GM12878 (cell line): Measurements from ENCODE around the gene SYPL2. TPM values are rescaled to one million over a fixed set of nuclear protein-coding genes. Genes with fewer than 3 reads are reported as not detected.

Source experiments
- ATAC-seq: fragments of 200-7000 bp; cut with Tn5 transposase; 3 replicates; pipeline ENCODE4 v1.9.1; 2020; ENCODE audit warnings: mild to moderate bottlenecking, moderate library complexity
- BruUV-seq: library from RNA; stranded (reverse); fragments of 400-500 nt; replicated peaks from 2 replicates; lab custom pipeline; 2021; lab: Mats Ljungman, UMichigan
- CTCF ChIA-PET: fragments of 300-600 bp; sonication (Branson Sonifier 250); formaldehyde crosslinking; extraction: SDS; loops from one replicate; lab custom pipeline; 2021; ENCODE audit warnings: inconsistent platforms; lab: Yijun Ruan, JAX
- POLR2A ChIA-PET: fragments of 350-600 bp; formaldehyde crosslinking; extraction: SDS; loops from one replicate; lab custom pipeline; 2021; ENCODE audit warnings: inconsistent platforms; lab: Charles Lee
- RAD21 ChIA-PET: fragments of 300-600 bp; sonication (Branson Sonifier 250); formaldehyde crosslinking; loops from one replicate; lab custom pipeline; 2023; ENCODE audit warnings: antibody characterized with exemption; ENCODE audit not compliant: unreplicated experiment; lab: Charles Lee
- SMC1A ChIA-PET: fragments of 300-600 bp; sonication (Branson Sonifier 250); formaldehyde crosslinking; loops from one replicate; lab custom pipeline; 2023; ENCODE audit not compliant: unreplicated experiment, uncharacterized antibody; lab: Charles Lee
- DNase-seq: peaks from one replicate; pipeline ENCODE4 v3.0.0-alpha.2; 2011; ENCODE audit warnings: low read depth, low spot score
- FAIRE-seq: peaks from 3 replicates; lab custom pipeline; 2011; peaks lifted over from hg19 to GRCh38; lab: Jason Lieb, UNC
- H2AFZ ChIP-seq: 2 replicates; pipeline ENCODE4 v1.6.0; 2011; ENCODE audit warnings: low read depth, low read length, control low read depth; ENCODE audit not compliant: control insufficient read depth
- H3K27ac ChIP-seq: 2 replicates; pipeline ENCODE4 v1.5.1; 2011; ENCODE audit warnings: control low read depth; ENCODE audit not compliant: control insufficient read depth, insufficient read depth
- H3K27me3 ChIP-seq, 2 experiments: replicated peaks in 1 of 2; 2 replicates each; pipeline versions ENCODE4 v1.6.0 to v1.6.1; 2011; ENCODE audit warnings: low read length in 1 of 2; ENCODE audit not compliant: control insufficient read depth in 2 of 2, insufficient read depth in 2 of 2
- H3K36me3 ChIP-seq, 2 experiments: 2 replicates each; pipeline ENCODE4 v1.5.1; 2011; ENCODE audit warnings: low read length in 1 of 2; ENCODE audit not compliant: control insufficient read depth in 2 of 2, insufficient read depth in 2 of 2
- H3K4me1 ChIP-seq: 2 replicates; pipeline ENCODE4 v1.6.1; 2011; ENCODE audit warnings: mild to moderate bottlenecking, low read length, moderate library complexity, mixed read lengths; ENCODE audit not compliant: control insufficient read depth, insufficient read depth
- H3K4me2 ChIP-seq: 2 replicates; pipeline ENCODE4 v1.6.0; 2011; ENCODE audit warnings: control low read depth; ENCODE audit not compliant: control insufficient read depth, insufficient read depth
- H3K4me3 ChIP-seq: fragments of 200-600 bp; sonication (generic); 2 replicates; pipeline ENCODE4 v1.5.1; 2016
- H3K79me2 ChIP-seq: 2 replicates; pipeline ENCODE4 v1.6.0; 2011; ENCODE audit warnings: low read length; ENCODE audit not compliant: control insufficient read depth, insufficient read depth
- H3K9ac ChIP-seq: 2 replicates; pipeline ENCODE4 v1.8.0; 2011; ENCODE audit warnings: low read length, control low read depth, mixed read lengths; ENCODE audit not compliant: control insufficient read depth, insufficient read depth
- H3K9me3 ChIP-seq: replicated peaks from 3 replicates; pipeline ENCODE4 v1.5.1; 2011; ENCODE audit warnings: mild to moderate bottlenecking, low read length; ENCODE audit not compliant: control insufficient read depth, insufficient read depth
- H4K20me1 ChIP-seq: 2 replicates; pipeline ENCODE4 v1.6.0; 2011; ENCODE audit not compliant: control insufficient read depth, insufficient read depth
- EED ChIP-seq: sonication (generic); IDR thresholded peaks from 2 replicates; pipeline ENCODE4 v1.6.1; 2016; ENCODE audit warnings: antibody characterized with exemption, low read depth
- RAD21 ChIP-seq: IDR thresholded peaks from 2 replicates; pipeline ENCODE4 v1.6.1; 2011; ENCODE audit warnings: mild to moderate bottlenecking, low read depth, low read length, moderate library complexity; ENCODE audit not compliant: insufficient read depth
- RCOR1 ChIP-seq: conservative IDR thresholded peaks from 2 replicates; pipeline ENCODE4 v1.6.1; 2012; ENCODE audit warnings: low read depth, low read length, improper control_type of control experiment
- SKIL ChIP-seq: fragments of 450-650 bp; IDR thresholded peaks from 2 replicates; pipeline ENCODE4 v1.6.1; 2017; ENCODE audit warnings: mild to moderate bottlenecking, low read depth, inconsistent platforms; ENCODE audit not compliant: poor library complexity, severe bottlenecking
- TCF7 ChIP-seq: IDR thresholded peaks from 2 replicates; pipeline ENCODE4 v1.6.1; 2014; ENCODE audit warnings: antibody characterized with exemption, borderline replicate concordance
- WGBS: methylation state at CpG from one replicate; pipeline ENCODE4 v1.1.6; 2016; ENCODE audit warnings: low lambda C conversion rate; ENCODE audit not compliant: insufficient replicate concordance, insufficient coverage; ENCODE audit errors: missing lambda C conversion rate; 5-methylcytosine and 5-hydroxymethylcytosine counted together
- in situ Hi-C: fragments of 300-500 bp; cut with MboI; formaldehyde crosslinking; loops from 9 replicates; pipeline ENCODE4 v1.14.3; 2018; ENCODE audit warnings: mixed read lengths
- intact Hi-C: fragments of 100-400 bp; cut with micrococcal nuclease; formaldehyde crosslinking; loops from one replicate; pipeline ENCODE4 v1.14.2; 2022; ENCODE audit not compliant: unreplicated experiment
- polyA plus RNA-seq, 11 experiments: library from polyadenylated mRNA; depleted of rRNA in 4 of 11; unstranded in 6 of 11; stranded (reverse) in 5 of 11; fragments of >200 nt; fragmentation: Nextera tagmentation in 4 of 11; fragmentation: Illumina TruSeq in 1 of 11; extraction: Ambion mirVana in 4 of 11; extraction: Trizol in 1 of 11; gene quantifications; 1 replicate in 1 of 11; 2 replicates in 10 of 11; pipeline versions ENCODE4 v1.2.1 to v1.2.3, GENCODE V29; 2011 to 2016; ENCODE audit warnings: inconsistent platforms in 2 of 11, missing spikeins in 2 of 11, low read depth in 1 of 11
- total RNA-seq, 4 experiments: library from RNA; depleted of rRNA in 3 of 4; stranded (reverse); fragments of >200 nt in 3 of 4; fragmentation: Illumina TruSeq in 1 of 4; extraction: Trizol in 1 of 4; gene quantifications; 2 replicates each; pipeline versions ENCODE4 v1.2.1 to v1.2.3, GENCODE V29; 2013 to 2021

The SYPL2 gene
- total and polyA plus RNA-seq, 10 of the 15 experiments (the other 5 are each of a cell fraction or from before 2014, with no cell fraction given): 0.04 to 0.11 (median 0.06) TPM; not detected in 3

- no TSS peak for BruUV-seq
- CTCF ChIA-PET: interaction anchor here (0.6 to 26.7 kb wide), 13 partner anchors 9 to 869 kb away, joined by 3 to 1280 read pairs (median 4); partner anchors contain the start of genes AMIGO1, ATXN7L2, GNAI3 and GPR61
- FAIRE-seq (no peak), DNase-seq (no peak), ATAC-seq (no peak)
- Histone ChIP-seq H3K27me3 (no peaks in the 10 kb centered on the region), H4K20me1 (no peaks in the 10 kb centered on the region), H3K4me1 (peaks cover 4% of the 10 kb centered on the region), H2AFZ (no peak overlapping the region), H3K36me3 (peaks cover 8% of the 10 kb centered on the region in 2 experiments; a peak in 3 of 4 replicates), H3K79me2 (peaks cover 9% of the 10 kb centered on the region), H3K4me2 (no peak overlapping the region), H3K9me3 (no peaks in the 10 kb centered on the region), H3K9ac (no peak overlapping the region), H3K27ac (no peak overlapping the region), H3K4me3 (no peak overlapping the region)
- intact Hi-C loops (loop anchor here (5.0 kb wide), 1 partner anchor 130 kb away; no protein-coding TSS in a partner anchor), in situ Hi-C loops (loop anchor here (5.0 kb wide), 1 partner anchor 40 kb away; no protein-coding TSS in a partner anchor)
- WGBS: 69% methylated on average over 4 of the region's 4 CpGs
- SMC1A ChIA-PET: interaction anchor here (0.8 to 14.4 kb wide), 7 partner anchors 20 to 144 kb away, joined by 3 to 431 read pairs (median 3); no protein-coding TSS in a partner anchor
- TF ChIP-seq RAD21: no peak
- no peak for TF ChIP-seq TCF7
- TF ChIP-seq RCOR1: no peak
- no peak for TF ChIP-seq SKIL
- TF ChIP-seq EED: no peak
- POLR2A ChIA-PET: interaction anchor here (0.8 to 2.4 kb wide), 6 partner anchors 9 to 65 kb away, joined by 3 to 7 read pairs (median 4); partner anchors contain the start of gene ATXN7L2
- RAD21 ChIA-PET: interaction anchor here (0.8 to 13.4 kb wide), 9 partner anchors 10 to 147 kb away, joined by 3 to 422 read pairs (median 3); no protein-coding TSS in a partner anchor
Measured at GRCh38 chr1:109492779-109493178, 26.4 kb downstream of the SYPL2 start.
